Ovary (tissue), 3 donors: Measurements from ENCODE around the gene PUS1.

Experiments used
- CTCF ChIP-seq, 3 donors: fragments of 450-650 bp in 2 of 3; fragments of 200-600 bp in 1 of 3; IDR thresholded peaks; one replicate each; pipeline versions ENCODE4 v1.5.1 to v1.8.0; 2016 to 2022; ENCODE audit warnings: antibody characterized with exemption in 3 of 3, mild to moderate bottlenecking in 1 of 3
- POLR2A ChIP-seq: fragments of 450-650 bp; IDR thresholded peaks from one replicate; pipeline ENCODE4 v1.6.1; 2017; ENCODE audit warnings: antibody characterized with exemption, mild to moderate bottlenecking, moderate library complexity
- donor health status: DM: no; HTN: no; CAD: no.

- TF ChIP-seq CTCF (IDR thresholded peaks at IDR 0.05) (no peak), POLR2A (no peak)
These were observed 61.2 kb downstream of the PUS1 start for GRCh38 chr12:131990066-131990979.
